ENCODE data around the gene CACNA1G. TPM values are rescaled to one million over a fixed set of nuclear protein-coding genes. Genes with fewer than 3 reads are reported as not detected.

Gene CACNA1G
- total RNA-seq = 0.10 TPM in 1 of 2 replicates, not detected in the other

DNA sequence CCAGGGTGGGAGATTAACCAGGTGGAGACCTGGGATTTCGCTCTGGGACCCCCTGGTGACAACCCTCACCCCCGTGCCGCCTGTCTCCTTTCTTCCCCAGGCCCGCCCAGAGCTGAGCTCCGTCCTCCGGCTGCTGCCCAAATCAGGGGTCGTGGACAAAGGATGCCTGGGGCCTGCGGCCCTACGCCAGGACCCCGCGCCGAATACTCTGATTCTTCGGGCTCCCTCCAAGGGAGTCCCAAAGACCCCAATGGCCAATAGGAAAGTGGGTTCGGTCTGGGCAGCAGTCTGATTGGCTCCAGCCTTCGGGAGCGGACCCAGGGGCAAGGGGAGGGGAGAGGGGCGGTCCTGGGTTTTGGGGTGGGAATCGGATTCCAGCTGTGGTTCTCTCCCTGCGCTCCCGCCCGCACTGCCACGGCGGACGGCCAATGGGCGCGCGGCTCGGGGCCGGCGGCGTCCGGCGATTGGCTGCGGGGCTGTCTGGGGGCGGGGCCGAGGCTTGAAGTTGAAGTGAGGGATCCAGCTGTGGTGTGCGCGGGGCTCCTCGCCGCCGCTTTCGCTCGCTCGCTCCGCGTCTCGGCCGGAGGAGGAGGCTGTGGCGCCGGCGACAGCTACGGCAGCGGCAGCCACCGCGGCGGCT is at the start of gene CACNA1G:
Gene CACNA1G, plus strand, starts transcription at position 531 of the 640 bp plus-strand sequence. CDS start 745 bp downstream, outside the sequence.
- peak; percentile 23 for DNase-seq (ENCODE audit: low read depth)

DNA sequence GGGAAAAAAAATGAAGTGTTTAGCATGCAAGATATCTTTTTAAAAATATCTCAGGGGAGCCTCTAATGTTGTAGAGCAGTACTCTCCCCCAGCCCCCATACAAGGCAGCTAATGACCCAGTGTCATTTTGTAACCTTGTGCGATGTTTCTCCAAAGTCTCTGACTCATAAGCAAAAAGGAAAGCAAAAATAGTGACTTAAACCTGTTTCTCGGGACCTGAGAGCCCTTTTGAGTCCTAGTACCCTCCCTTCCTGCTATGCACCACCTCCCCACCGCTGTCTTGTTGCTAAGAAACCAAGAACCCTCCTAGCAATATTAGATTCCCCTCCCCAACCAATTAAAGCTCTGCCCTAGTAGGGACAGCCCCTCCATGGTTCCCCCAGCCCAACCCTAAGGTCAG is 49.5 kb upstream of the CACNA1G start:
- DNase-seq (ENCODE audit: low read depth) = peak; percentile 82

DNA sequence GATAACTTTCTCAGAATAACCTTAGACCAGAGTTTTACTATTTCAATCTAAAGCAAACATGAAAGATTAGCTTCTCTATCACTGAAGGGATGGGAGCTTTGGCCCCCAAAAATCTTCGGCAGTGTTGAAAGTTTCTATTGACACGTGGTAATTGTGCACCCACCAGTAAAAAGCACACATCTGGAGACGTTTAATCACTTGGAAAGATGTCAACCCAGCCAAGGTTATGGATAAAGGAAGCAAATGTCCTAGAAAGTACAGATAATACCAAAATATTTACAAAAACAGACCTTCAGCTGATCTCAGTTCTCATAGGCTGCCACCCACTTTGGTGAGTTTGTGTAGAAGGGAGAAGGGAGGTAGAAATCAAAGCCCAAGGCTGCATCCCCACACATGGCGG is 47.0 kb upstream of the CACNA1G start:
- no peak for DNase-seq (ENCODE audit: low read depth)

GRCh38 chr17:50514388-50514787 is 46.1 kb upstream of the CACNA1G start:
- DNase-seq (ENCODE audit: low read depth) = no peak

DNA sequence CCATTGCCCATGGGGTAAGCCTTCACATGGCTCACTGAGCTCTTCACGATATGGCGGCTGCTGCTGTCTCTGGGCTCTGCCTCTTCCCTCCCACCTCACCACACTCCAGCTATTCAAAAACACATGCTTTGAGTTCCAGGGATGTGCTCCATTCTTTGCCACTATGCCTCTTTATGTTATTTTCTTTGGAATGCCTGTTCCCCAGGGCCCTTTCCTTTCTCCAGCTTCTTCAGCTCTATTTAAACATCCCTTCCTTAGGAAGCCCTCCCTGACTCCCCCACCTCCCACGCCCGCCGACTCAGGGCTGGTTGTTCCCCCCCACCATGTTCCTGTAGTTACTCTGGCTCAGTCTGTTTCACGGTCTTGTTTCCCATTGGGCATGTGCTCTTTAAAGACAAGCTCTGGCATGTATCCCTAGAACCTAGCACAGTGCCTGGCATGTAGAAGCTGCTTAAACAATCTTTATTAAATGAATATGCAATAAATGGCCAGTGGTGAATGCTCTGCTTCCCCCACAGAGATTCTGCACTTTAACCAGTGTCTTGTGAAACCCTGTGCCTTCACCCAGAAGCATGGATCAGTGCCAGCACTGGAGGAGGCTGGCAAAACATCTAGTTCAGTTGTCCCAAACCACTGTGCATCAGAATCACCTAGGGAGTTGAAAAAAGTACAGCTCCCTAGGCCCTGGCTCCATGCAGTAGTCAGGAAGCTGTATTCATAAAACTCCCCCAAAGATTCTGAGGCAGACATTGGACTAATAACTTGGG is 45.4 kb upstream of the CACNA1G start:
- peak; percentile 85 for DNase-seq (ENCODE audit: low read depth)

DNA sequence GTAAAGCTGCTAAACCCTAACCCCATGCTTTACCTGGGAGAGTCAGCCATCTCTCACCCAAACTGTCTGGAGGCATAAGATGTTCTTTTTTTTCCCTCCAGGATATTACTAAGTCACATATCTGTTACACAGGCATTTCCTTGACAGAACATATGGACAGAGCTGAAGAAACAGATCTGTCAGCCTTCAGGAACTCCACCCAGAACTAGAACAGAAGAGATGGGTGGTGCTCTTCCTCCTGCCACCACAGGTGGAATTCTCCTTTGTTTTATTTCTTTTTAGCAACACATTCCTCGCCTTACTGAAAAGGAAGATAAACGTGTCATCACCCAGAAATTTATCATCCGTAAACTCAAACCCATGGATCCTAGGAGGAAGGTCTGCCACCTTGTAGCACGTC is 43.5 kb upstream of the CACNA1G start:
- DNase-seq (ENCODE audit: low read depth) = no peak

- DNase-seq (ENCODE audit: low read depth) = no peak
These were observed 42.8 kb upstream of the CACNA1G start for GRCh38 chr17:50517504-50518383.

- no peak for DNase-seq (ENCODE audit: low read depth)
These were observed 42.0 kb upstream of the CACNA1G start for GRCh38 chr17:50518384-50519023.

- DNase-seq (ENCODE audit: low read depth) = no peak
These were observed 41.2 kb upstream of the CACNA1G start for GRCh38 chr17:50519141-50519834.

- no peak for DNase-seq (ENCODE audit: low read depth)
These were observed 40.0 kb upstream of the CACNA1G start for GRCh38 chr17:50520483-50520882.

GRCh38 chr17:50521514-50521913 is 39.0 kb upstream of the CACNA1G start:
- no peak for DNase-seq (ENCODE audit: low read depth)

DNA sequence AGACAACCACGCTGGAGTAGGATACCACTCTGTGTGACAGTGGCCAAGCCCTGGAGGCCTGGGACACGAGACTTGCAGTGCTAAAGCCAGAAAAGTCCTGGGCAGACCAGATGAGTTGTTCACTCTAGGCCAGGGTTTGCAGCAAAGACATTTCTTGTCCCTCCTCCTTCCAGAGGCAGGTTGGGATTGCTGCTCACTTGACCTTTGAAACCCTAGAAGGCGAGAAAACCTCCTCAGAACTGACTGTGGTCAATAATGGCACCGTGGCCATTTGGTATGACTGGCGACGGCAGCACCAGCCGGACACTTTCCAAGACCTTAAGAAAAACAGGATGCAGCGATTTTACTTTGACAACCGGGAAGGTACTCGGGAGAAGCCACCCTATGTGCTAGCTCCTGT is 37.7 kb upstream of the CACNA1G start:
- DNase-seq (ENCODE audit: low read depth) = no peak

GRCh38 chr17:50523208-50523607 is 37.3 kb upstream of the CACNA1G start:
- DNase-seq (ENCODE audit: low read depth) = no peak

DNA sequence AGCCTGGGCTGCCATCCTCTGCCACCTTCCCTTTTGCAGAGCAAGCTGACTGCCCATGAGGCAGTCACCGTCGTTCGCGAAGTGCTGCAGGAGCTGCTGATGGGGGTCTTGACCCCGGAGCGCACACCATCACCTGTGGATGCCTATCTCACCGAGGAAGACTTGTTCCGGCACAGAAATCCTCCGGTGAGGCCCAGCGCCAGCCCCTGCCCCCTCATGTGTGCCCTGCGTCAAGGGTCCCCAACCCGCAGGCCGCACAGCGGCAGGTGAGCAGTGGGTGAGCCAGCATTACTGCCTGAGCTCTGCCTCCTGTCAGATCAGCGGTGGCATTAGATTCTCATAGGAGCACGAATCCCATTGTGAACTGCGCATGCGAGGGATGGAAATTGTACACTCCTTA is 35.7 kb upstream of the CACNA1G start:
- no peak for DNase-seq (ENCODE audit: low read depth)

DNA sequence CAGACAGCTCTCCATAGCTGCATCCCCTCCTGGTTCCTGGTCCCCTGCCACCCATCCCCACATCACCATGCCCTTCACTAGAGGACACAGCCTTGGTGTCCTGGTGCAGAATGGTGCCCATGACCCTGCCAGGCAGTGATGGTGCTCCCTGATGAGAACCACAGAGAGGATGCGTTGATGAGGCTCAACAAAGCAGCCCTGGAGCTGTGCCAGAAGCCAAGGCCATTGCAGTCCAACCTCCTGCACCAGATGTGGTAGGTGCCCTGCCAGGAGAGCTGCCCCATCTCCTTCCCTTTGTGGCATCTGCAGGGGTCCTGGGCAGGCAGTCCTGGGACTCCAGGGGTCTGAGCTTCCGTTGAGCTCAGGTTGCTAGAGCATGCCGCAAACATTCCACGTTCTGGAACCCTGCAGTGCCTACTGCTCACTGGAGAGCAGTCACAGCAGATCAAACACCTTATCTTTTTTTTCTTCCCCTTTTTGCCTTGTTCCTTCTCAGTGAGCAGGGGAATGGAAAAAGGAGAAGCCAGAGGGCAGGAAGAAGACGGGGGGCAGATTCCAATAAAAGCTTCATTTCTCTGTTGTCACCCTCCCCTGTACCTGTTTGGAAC is 33.3 kb upstream of the CACNA1G start:
- DNase-seq (ENCODE audit: low read depth) = no peak

- DNase-seq (ENCODE audit: low read depth) = no peak
These were observed 32.5 kb upstream of the CACNA1G start for GRCh38 chr17:50527949-50528474.

DNA sequence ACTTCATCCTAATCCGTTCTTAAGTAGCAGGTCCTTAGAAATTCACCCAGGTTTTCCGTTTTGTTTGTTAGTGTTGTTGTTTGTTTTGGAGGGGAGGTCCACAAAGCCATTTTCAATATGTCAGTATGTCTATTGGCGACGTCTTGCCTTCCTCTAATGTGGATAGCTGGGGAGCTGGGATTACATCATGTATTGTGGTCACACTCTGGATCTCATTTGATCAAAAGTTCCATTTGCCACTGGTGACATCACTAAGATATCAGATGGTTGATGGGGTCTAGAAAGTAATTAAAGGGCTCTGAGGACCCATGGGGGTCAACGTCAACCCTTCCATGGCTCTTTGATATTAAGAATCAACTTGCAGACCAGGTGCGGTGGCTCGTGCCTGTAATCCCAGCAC is 30.7 kb upstream of the CACNA1G start:
- DNase-seq (ENCODE audit: low read depth) = no peak

- no peak for DNase-seq (ENCODE audit: low read depth)
These were observed 29.0 kb upstream of the CACNA1G start for GRCh38 chr17:50531428-50532025.

- peak; percentile 19 for DNase-seq (ENCODE audit: low read depth)
These were observed 28.0 kb upstream of the CACNA1G start, which contains the start of gene EPN3 for GRCh38 chr17:50532452-50533024. Gene EPN3, plus strand, starts transcription at chr17:50532735. Its CDS starts 3,822 bp downstream, at chr17:50536557.

DNA sequence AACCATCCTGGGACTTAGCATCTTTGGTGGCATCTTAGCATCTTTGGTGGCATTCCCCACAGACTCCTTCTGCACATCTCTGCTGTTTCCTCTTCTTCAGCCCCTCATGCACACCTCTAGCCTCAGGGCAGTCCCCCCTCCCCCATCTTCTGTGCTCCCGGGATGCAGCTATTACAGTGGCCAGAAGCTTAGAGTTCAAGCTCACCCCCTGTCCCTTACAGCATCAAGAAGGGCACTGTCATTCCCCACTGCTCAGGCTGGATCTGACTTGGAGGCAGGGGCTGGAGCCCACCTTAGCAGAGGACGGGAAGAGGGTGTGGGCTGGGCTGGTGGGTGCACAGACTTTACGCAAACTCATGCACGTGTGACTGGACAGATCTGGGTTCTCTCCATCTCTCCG is 27.3 kb upstream of the CACNA1G start:
- DNase-seq (ENCODE audit: low read depth) = no peak

Data from renal cortical epithelial cell (primary cell).